Type B pancreatic cell (in vitro differentiated cells): ENCODE results near the gene FDX1. TPM values are rescaled to one million over a fixed set of nuclear protein-coding genes. Genes with fewer than 3 reads are reported as not detected.

ENCODE experiments used
- DNase-seq: peaks from one replicate; pipeline ENCODE4 v3.0.0; 2021; ENCODE audit warnings: mixed read lengths; ENCODE audit not compliant: unreplicated experiment; ENCODE audit errors: extremely low spot score
- H3K27ac Mint-ChIP-seq: 2 replicates; pipeline ENCODE4 v1.8.0; 2021; ENCODE audit warnings: mild to moderate bottlenecking, mixed read lengths
- H3K27me3 Mint-ChIP-seq: 2 replicates; pipeline ENCODE4 v1.8.0; 2021; ENCODE audit warnings: mixed read lengths
- H3K36me3 Mint-ChIP-seq: 2 replicates; pipeline ENCODE4 v1.8.0; 2021; ENCODE audit warnings: mixed read lengths
- H3K4me1 Mint-ChIP-seq: one replicate; pipeline ENCODE4 v1.8.0; 2021; ENCODE audit warnings: mixed read lengths; ENCODE audit not compliant: unreplicated experiment
- H3K4me3 Mint-ChIP-seq: 2 replicates; pipeline ENCODE4 v1.8.0; 2021; ENCODE audit warnings: mild to moderate bottlenecking, mixed read lengths
- H3K9me3 Mint-ChIP-seq: 2 replicates; pipeline ENCODE4 v1.8.0; 2021; ENCODE audit warnings: mixed read lengths
- total RNA-seq: library from RNA; stranded (reverse); gene quantifications from 2 replicates; pipeline ENCODE4 v1.2.1, GENCODE V29; 2021; ENCODE audit warnings: low replicate concordance
- TF ChIP-seq, protein P1 (sequence below): fragments of 200-600 bp; sonication (generic); conservative IDR thresholded peaks from 2 replicates; pipeline ENCODE4 v1.5.0; 2021; ENCODE audit warnings: antibody characterized with exemption, mild to moderate bottlenecking

Gene FDX1
- total RNA-seq, 1 donor from 2014 or later: 14.6 TPM

DNA sequence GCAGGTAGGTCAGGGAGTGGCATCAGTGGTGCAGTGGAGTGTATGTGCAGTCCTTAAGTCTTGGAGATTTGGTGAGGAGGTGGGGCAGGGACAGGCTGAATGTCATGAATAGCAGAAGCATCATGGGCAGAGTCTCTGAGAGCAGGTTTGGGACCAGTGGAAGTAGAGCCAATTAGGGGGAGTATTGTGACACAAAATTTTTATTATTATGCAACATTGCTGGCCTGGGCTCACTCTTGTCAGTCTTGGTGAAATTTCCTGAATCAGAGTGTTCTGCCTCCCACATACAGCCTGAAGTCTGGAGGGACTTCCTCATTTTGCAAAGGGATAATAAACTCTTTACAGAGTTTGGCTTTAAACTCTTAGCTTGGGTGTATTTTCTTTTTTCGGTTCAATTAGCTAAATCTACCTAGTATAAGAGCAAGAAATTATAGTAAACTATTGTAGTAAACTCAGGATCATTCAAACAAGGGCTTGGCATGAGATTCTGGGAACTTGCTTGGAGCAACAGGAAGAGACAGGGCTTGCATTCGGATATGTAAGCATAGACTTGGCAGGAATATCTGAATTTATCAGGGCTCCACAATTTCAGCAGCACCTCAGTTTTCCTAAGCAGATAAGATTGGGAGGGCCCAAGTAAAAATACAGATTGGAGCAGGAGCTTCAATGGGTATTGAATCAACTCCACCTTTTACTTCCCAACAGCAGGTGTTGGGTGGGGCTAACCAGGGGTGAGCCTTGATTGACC lies 67.7 kb downstream of the FDX1 start:
- H3K4me3 Mint-ChIP-seq: no peak overlapping the region
- no peaks in the 10 kb centered on the region for H3K36me3 Mint-ChIP-seq
- no peak overlapping the region for H3K27ac Mint-ChIP-seq
- peaks cover 7% of the 10 kb centered on the region for H3K9me3 Mint-ChIP-seq
- TF ChIP-seq, protein P1, sequence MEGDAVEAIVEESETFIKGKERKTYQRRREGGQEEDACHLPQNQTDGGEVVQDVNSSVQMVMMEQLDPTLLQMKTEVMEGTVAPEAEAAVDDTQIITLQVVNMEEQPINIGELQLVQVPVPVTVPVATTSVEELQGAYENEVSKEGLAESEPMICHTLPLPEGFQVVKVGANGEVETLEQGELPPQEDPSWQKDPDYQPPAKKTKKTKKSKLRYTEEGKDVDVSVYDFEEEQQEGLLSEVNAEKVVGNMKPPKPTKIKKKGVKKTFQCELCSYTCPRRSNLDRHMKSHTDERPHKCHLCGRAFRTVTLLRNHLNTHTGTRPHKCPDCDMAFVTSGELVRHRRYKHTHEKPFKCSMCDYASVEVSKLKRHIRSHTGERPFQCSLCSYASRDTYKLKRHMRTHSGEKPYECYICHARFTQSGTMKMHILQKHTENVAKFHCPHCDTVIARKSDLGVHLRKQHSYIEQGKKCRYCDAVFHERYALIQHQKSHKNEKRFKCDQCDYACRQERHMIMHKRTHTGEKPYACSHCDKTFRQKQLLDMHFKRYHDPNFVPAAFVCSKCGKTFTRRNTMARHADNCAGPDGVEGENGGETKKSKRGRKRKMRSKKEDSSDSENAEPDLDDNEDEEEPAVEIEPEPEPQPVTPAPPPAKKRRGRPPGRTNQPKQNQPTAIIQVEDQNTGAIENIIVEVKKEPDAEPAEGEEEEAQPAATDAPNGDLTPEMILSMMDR: no peak
- H3K4me1 Mint-ChIP-seq: peaks cover 5% of the 10 kb centered on the region
- DNase-seq: no peak
- H3K27me3 Mint-ChIP-seq: no peaks in the 10 kb centered on the region

DNA sequence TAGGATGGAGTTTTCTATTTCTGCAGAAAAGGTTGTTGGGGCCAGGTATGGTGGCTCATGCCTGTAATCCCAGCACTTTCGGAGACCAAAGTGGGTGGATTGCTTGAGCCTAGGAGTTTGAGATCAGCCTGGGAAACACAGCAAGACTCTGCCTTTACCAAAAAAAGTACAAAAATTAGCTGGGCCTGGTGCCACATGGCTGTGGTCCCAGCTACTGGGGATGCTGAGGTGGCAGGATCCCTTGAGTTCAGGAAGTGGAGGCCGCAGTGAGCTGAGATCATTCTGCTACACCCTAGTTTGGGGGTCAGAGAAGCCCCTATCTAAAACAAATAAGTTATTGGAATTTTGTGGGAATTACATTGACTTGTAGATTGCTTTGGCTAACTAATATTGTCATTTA lies 71.7 kb downstream of the FDX1 start:
- no peak overlapping the region for H3K4me3 Mint-ChIP-seq
- H3K27me3 Mint-ChIP-seq: no peaks in the 10 kb centered on the region
- peak; percentile 22 for DNase-seq
- no peaks in the 10 kb centered on the region for H3K36me3 Mint-ChIP-seq
- peaks cover 10% of the 10 kb centered on the region for H3K4me1 Mint-ChIP-seq
- peaks cover 7% of the 10 kb centered on the region for H3K9me3 Mint-ChIP-seq
- TF ChIP-seq, protein P1: no peak
- no peak overlapping the region for H3K27ac Mint-ChIP-seq

DNA sequence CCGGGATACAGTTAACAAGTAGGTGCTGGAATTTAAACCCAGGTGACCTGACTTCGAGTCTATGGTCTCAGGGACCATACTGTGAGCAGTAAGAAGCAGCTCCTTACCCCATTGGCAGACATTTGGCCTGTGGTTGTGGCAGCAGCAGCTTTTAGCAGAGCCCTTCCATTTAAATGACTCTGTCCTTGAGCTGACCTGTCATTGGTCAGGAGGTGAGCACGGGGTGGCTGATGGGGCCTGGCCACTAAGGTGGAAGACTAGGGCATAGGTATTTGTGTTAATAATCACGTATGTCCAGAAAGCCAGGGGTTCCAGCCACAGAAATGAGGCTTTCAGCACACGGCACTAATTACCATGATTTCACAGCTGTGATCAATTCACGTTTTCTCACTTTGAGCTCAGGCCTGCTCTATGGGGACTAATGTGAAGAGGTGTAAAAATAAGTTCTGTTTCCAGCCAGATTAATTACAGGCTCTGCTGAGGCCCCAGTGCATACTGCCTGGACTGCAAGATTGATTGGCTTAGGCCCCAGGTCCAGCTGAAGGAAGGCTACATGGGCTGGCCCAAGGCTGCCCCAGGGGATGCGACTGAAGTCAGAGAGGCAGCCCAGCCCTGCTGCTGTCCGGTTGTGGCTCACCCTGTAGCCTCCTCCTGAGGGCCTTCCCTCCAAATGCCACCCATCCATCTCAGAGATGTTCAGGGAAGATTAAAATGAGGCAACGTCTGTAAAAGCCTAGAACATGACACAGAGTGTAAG lies 76.0 kb downstream of the FDX1 start:
- H3K4me1 Mint-ChIP-seq: peaks cover 22% of the 10 kb centered on the region
- no peak overlapping the region for H3K27ac Mint-ChIP-seq
- H3K36me3 Mint-ChIP-seq: no peaks in the 10 kb centered on the region
- H3K4me3 Mint-ChIP-seq: no peak overlapping the region
- H3K9me3 Mint-ChIP-seq: peaks cover 6% of the 10 kb centered on the region
- H3K27me3 Mint-ChIP-seq: no peaks in the 10 kb centered on the region
- no peak for DNase-seq
- TF ChIP-seq, protein P1: no peak

DNA sequence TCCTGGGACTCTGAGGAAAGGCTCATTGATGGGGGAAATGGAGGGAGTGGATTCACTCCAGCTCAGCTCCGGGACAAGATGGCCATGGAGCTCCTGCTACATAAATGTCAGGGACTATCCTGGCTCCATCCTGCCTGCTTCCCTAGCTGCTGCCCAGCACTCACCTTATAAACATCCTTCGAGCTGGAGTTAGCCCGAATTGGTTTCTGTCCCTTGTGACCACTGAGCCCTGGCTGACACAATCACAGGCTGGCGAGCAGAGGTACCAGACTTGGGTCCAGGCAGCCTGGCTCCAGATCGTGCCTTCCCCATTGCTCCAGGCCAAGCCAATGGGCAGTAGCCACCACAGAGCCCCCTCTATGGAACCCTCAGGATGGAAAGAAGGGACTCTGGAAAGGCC lies 77.6 kb downstream of the FDX1 start:
- Mint-ChIP-seq H3K27me3 (no peaks in the 10 kb centered on the region), H3K36me3 (no peaks in the 10 kb centered on the region), H3K27ac (no peak overlapping the region), H3K9me3 (no peaks in the 10 kb centered on the region), H3K4me3 (no peak overlapping the region), H3K4me1 (peaks cover 22% of the 10 kb centered on the region)
- TF ChIP-seq, protein P1: no peak
- DNase-seq: no peak

DNA sequence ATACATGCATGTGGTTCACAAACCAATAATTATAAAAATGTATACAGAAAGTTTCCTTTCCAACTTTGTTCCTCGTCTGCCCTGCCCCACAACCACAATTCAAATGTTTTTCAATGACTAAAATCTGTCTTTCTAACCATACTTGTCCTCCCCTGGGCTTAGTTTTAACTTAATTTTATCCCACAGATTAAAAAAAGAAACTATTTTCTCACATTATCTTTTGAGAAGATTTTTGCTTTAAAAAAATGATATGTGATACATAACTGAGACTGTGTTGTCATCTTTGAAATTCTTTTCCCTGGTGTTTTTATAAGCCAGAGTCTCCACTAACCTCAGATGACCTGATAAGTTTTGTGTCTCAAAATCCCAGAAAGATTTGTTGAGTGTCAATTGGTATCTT lies 79.0 kb downstream of the FDX1 start:
- Mint-ChIP-seq H3K4me3 (no peak overlapping the region), H3K27ac (no peak overlapping the region), H3K4me1 (peaks cover 27% of the 10 kb centered on the region), H3K36me3 (no peaks in the 10 kb centered on the region), H3K27me3 (no peaks in the 10 kb centered on the region), H3K9me3 (no peaks in the 10 kb centered on the region)
- TF ChIP-seq, protein P1: no peak
- no peak for DNase-seq
